ENCODE measurements around the gene SDS. TPM values are rescaled to one million over a fixed set of nuclear protein-coding genes. Genes with fewer than 3 reads are reported as not detected.

The SDS gene
- total and polyA plus RNA-seq, 2 donors (not counting 3 experiments of a cell fraction or from before 2014, with no cell fraction given), result not detected

DNA sequence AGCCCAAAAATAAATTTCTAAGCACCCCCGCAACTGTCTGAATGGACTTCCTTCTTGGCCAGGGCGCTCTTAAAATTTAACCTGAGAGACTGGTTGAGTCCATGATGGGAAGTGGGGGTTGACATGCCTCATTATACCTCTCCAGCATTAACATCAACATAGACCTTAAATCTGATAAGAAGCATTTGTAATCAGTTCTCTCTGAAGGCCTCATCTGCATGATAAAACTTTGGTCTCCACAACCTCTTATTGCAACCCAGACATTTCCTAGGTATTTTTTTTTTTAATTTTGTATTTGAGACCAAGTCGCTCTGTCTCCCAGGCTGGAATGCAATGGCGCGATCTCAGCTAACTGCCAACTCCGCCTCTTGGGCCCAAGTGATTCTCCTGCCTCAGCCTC lies 58.4 kb downstream of the SDS start:
- Histone ChIP-seq H3K36me3 (ENCODE audit: control insufficient read depth in 2 of 2, extremely low read depth in 1 of 2, insufficient read depth in 2 of 2, low read length in 2 of 2) (no peaks in the 10 kb centered on the region), H3K9ac (replicated peaks; ENCODE audit: extremely low read depth, insufficient read depth, low read length) (no peak overlapping the region), H3K4me1 (ENCODE audit: control insufficient read depth, extremely low read depth, insufficient read depth, low read length) (no peaks in the 10 kb centered on the region), H3K9me1 (replicated peaks; ENCODE audit: control insufficient read depth, extremely low read depth, insufficient read depth, low read length) (no peaks in the 10 kb centered on the region), H3K27me3 (ENCODE audit: control insufficient read depth in 2 of 2, insufficient read depth in 2 of 2, low read length in 2 of 2) (no peaks in the 10 kb centered on the region), H3K27ac (ENCODE audit: insufficient read depth, low read depth, low read length) (no peak overlapping the region), H3K79me2 (ENCODE audit: control insufficient read depth, insufficient read depth, low read length) (no peaks in the 10 kb centered on the region), H3K4me2 (ENCODE audit: insufficient read depth, low read length) (no peak overlapping the region), H3K4me3 (replicated peaks in 1 of 3; ENCODE audit: insufficient read depth in 1 of 3, low read depth in 1 of 3, low read length in 3 of 3) (no peak overlapping the region), H2AFZ (ENCODE audit: low read depth, low read length) (no peak overlapping the region), H4K20me1 (replicated peaks; ENCODE audit: control insufficient read depth, extremely low read depth, insufficient read depth, low read length) (no peaks in the 10 kb centered on the region), H3K9me3 (replicated peaks; ENCODE audit: control insufficient read depth, insufficient read depth, low read length) (no peaks in the 10 kb centered on the region)
- no peak for DNase-seq (ENCODE audit: low read depth, low spot score)
- BruUV-seq (replicated peaks), result no TSS peak
- ChIA-PET CTCF (no interaction called here), POLR2A (no interaction called here)
- no peak for FAIRE-seq
- dilution Hi-C loops (cut with MboI; ENCODE audit: extremely low pct_ligation_motif_present, low sequenced_read_pairs) (no loop called here), intact Hi-C loops (cut with micrococcal nuclease) (no loop called here)
- TF ChIP-seq, protein P1, sequence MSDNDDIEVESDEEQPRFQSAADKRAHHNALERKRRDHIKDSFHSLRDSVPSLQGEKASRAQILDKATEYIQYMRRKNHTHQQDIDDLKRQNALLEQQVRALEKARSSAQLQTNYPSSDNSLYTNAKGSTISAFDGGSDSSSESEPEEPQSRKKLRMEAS (IDR thresholded peaks at IDR 0.05; ENCODE audit: insufficient read depth, insufficient read length), result no peak
- TF ChIP-seq POLR2AphosphoS5 (IDR thresholded peaks at IDR 0.05; ENCODE audit: insufficient read depth, low read depth, low read length), result no peak
- no peak for TF ChIP-seq POLR2A (IDR thresholded peaks at IDR 0.05; ENCODE audit: low read depth, low read length)
- TF ChIP-seq FOS (IDR thresholded peaks at IDR 0.05; ENCODE audit: borderline replicate concordance, insufficient read depth, low read length), result no peak
- TF ChIP-seq, protein P2, sequence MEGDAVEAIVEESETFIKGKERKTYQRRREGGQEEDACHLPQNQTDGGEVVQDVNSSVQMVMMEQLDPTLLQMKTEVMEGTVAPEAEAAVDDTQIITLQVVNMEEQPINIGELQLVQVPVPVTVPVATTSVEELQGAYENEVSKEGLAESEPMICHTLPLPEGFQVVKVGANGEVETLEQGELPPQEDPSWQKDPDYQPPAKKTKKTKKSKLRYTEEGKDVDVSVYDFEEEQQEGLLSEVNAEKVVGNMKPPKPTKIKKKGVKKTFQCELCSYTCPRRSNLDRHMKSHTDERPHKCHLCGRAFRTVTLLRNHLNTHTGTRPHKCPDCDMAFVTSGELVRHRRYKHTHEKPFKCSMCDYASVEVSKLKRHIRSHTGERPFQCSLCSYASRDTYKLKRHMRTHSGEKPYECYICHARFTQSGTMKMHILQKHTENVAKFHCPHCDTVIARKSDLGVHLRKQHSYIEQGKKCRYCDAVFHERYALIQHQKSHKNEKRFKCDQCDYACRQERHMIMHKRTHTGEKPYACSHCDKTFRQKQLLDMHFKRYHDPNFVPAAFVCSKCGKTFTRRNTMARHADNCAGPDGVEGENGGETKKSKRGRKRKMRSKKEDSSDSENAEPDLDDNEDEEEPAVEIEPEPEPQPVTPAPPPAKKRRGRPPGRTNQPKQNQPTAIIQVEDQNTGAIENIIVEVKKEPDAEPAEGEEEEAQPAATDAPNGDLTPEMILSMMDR (IDR thresholded peaks at IDR 0.05; ENCODE audit: extremely low read depth in 1 of 2, insufficient read depth in 1 of 2, low read depth in 1 of 2, low read length in 2 of 2), result no peak
- TF ChIP-seq GATA2 (IDR thresholded peaks at IDR 0.05; ENCODE audit: insufficient read depth, insufficient read length, low read depth, low read length), result no peak
- TF ChIP-seq JUN (IDR thresholded peaks at IDR 0.05; ENCODE audit: borderline replicate concordance, insufficient read depth, insufficient read length, low read depth), result no peak
- TF ChIP-seq EZH2 (IDR thresholded peaks at IDR 0.05; ENCODE audit: borderline replicate concordance, low read depth, low read length, severe bottlenecking), result no peak
- no peak for TF ChIP-seq MYC (IDR thresholded peaks at IDR 0.05; ENCODE audit: low read depth, low read length)

Other genes starting within 250 kb of the SDS start
- 76.4 and 90.0 TPM in 2 replicates for gene DDX54, start 218.4 kb downstream of the SDS start, total RNA-seq
- gene DDX54, start 218.4 kb downstream of the SDS start, polyA plus RNA-seq, result 41.9 and 54.1 TPM in 2 replicates
- 20.4 and 20.7 TPM in 2 replicates for gene RITA1, start 218.2 kb downstream of the SDS start, total RNA-seq
- 21.1 and 21.3 TPM in 2 replicates for gene RITA1, start 218.2 kb downstream of the SDS start, polyA plus RNA-seq
- 17.9 and 28.3 TPM in 2 replicates for gene TPCN1, start 182.4 kb downstream of the SDS start, total RNA-seq
- 18.7 and 19.5 TPM in 2 replicates for gene TPCN1, start 182.4 kb downstream of the SDS start, polyA plus RNA-seq
- gene SLC8B1, start 68.8 kb downstream of the SDS start, total RNA-seq, result 28.4 and 29.9 TPM in 2 replicates
- 45.4 and 50.6 TPM in 2 replicates for gene SLC8B1, start 68.8 kb downstream of the SDS start, polyA plus RNA-seq
- 44.8 and 46.8 TPM in 2 replicates for gene PLBD2, start 45.3 kb downstream of the SDS start, total RNA-seq
- gene PLBD2, start 45.3 kb downstream of the SDS start, polyA plus RNA-seq, result 20.3 and 24.4 TPM in 2 replicates
- 3.7 and 5.7 TPM in 2 replicates for gene SDSL, start 18.5 kb upstream of the SDS start, total RNA-seq
- 15.5 and 16.9 TPM in 2 replicates for gene SDSL, start 18.5 kb upstream of the SDS start, polyA plus RNA-seq
- gene LHX5, start 68.0 kb upstream of the SDS start, total RNA-seq, result not detected in 2 replicates
- not detected in 2 replicates for gene LHX5, start 68.0 kb upstream of the SDS start, polyA plus RNA-seq